HG03571 (cell line): ENCODE measurements around the gene INPP1.

Source experiments
- ATAC-seq: cut with Tn5 transposase; IDR thresholded peaks from one replicate; pipeline ENCODE4 v1.9.1; 2021; ENCODE audit not compliant: unreplicated experiment

Gene INPP1

GRCh38 chr2:190407662-190408537 is 64.5 kb downstream of the INPP1 start, which contains the start of gene MFSD6:
TSS of gene MFSD6 (plus strand) at chr2:190408355. CDS start at chr2:190436030, 27,675 bp downstream.
- ATAC-seq, result peak; percentile 53

GRCh38 chr2:190408538-190409271 is 65.3 kb downstream of the INPP1 start:
- ATAC-seq, result peak; percentile 59

- ATAC-seq, result no peak
Measured at GRCh38 chr2:190409616-190410015, 66.2 kb downstream of the INPP1 start.

- no peak for ATAC-seq
Measured at GRCh38 chr2:190410166-190410565, 66.8 kb downstream of the INPP1 start.

GRCh38 chr2:190412966-190413365 is 69.6 kb downstream of the INPP1 start:
- no peak for ATAC-seq

- no peak for ATAC-seq
Measured at GRCh38 chr2:190413421-190413820, 70.0 kb downstream of the INPP1 start.

GRCh38 chr2:190415251-190415650 is 71.9 kb downstream of the INPP1 start:
- no peak for ATAC-seq

GRCh38 chr2:190415794-190416775 is 72.7 kb downstream of the INPP1 start:
- ATAC-seq, result peak; percentile 64

- ATAC-seq, result no peak
Measured at GRCh38 chr2:190417045-190417842, 73.9 kb downstream of the INPP1 start.

GRCh38 chr2:190418727-190419126 is 75.3 kb downstream of the INPP1 start:
- no peak for ATAC-seq

GRCh38 chr2:190420801-190421200 is 77.4 kb downstream of the INPP1 start:
- ATAC-seq, result no peak
